Activated CD4-positive, CD25-positive, alpha-beta regulatory T cell (primary cell): Measurements from ENCODE around the gene WDR45.

Experiments
- DNase-seq, 4 experiments: peaks; one replicate each; lab custom pipeline; 2025; lab: John Stamatoyannopoulos, UW

Gene WDR45

DNA sequence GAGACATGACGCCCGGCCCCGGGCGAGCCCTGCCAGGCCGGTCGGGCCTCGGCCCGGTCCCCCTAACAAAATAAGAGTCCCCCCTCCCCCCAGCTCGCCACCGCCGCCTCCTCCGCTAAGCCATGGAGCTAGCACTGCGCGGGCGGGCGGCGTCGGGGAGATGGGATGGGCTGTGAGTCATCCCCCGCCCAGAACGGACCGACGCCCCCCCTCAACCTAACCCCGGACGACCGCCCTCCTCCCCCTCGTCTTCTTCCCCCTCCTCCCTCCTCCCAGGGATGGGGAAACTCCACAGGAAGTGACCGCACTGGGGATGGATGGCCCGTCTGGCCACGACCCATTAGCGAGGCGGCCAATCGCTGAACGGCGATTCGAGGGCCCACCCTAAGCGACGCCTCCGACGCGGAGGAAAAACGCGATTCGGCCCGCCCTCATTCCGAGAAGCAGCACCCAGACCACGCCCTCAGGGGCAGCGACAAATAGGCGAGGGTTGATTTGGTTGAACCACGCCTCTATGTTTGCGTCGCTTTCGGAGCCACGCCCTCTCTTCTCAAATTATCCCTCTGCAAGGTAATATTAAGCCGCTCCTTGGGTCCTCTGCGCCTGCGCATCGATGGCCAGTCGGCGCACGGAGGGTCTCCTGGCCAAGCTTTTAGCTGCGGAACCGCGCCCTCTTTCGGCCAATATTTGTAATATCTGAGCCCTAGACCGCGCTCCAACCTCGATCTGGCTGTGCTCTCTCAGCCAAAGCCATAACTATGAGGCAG lies 36.3 kb downstream of the WDR45 start, which contains the start of gene TFE3:
Gene TFE3, minus strand, starts transcription at position 138 of the 767 bp plus-strand sequence. Its CDS starts 131 bp downstream, at position 7.
- peak; percentile 77 to 89 (median 87) for DNase-seq

DNA sequence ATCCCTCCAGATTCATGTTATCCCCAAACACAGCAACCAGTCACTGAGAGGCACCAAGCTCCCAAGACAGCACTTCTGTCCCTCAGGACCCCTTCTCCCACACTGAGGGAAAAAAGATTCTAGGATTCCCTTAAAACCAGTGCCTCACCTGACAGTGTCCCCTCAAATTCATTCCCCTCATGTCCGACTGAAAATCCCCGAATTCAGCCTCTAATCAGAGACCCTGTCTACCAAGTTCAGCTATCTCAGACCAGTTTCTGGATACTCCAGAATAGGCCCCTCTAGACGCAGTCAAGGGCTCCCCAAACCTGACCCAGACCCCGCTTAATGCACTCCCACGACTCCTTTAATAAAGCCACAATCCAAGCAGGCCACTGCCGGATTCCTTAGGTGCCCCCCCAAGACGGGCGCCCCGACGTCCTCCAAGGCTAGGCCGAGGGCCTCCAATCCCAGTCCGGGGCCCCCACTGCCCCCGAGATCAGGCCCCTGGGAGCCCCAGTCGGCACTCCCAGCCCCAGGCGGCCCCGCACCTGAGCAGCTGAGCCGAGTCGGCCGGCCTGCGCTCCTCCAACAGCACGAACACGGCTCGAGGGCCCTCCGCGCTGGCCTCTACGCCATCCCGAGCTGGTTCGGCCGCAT lies 37.0 kb downstream of the WDR45 start:
- no peak for DNase-seq

DNA sequence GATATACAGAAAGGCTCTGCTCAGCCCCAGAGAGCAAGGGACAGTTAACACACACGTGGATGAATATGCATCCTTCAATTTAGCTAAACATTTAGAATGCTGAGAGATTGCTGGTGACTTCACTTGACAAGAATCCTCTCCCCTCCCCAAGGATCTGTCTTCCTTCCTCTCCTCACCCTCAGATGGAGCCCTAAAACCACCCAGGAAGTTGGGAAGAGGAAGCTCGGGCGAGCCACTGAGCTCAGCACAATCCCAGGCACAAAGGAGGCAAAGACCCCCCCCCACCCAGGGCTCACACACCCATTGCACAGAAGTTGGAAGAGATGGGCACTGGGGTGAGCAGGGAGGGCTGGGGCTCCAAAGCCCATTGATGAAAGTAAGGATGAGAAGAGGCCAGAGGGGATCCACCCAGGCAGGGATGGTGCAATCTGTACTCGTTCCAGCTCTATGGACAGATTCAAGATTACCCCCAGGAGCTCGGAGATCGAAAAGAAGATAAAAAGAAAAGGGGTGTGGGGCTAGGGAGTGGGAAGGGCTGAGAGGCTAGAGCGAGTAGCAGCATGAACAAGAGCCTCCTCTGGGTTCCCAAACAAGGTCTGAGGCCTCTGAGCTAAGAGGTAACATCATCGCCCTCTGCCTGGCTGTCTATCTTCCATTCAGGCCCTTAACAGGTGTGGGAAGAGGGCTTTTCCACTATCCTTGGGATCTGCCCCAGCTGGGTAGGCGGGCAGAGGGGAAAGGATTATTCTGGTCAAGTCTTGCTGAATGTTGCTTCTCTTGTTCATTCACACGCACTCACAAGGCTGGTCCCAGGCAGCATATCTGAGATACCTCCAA lies 37.7 kb downstream of the WDR45 start:
- DNase-seq, result no peak

DNA sequence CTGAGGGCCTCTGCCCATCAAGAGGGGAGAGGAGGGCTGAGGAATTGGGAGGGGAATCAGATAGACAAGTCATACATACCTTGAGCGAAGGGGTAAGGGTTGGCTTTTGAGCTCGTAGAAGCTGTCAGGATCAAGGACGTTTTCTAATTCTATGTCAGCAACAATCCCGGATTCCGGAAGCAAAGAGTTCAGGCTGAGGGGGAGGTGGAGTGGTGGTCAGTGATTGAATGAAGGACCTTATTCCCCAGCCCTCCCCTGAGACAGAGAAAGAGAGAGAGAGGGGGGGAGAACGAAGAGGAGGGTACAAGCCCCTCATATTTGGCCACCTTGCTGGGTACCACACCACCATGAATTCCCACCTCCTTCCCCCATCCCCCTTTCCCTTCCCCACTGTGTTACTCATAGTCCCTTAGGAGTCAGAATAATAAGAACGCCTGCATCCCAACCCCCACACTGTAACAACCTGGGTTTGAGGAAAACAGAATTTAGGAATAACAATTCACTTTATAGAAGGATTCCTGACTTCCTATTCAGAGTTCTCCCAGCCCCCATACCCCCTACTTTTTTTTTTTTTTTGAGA lies 39.2 kb downstream of the WDR45 start:
- no peak for DNase-seq

DNA sequence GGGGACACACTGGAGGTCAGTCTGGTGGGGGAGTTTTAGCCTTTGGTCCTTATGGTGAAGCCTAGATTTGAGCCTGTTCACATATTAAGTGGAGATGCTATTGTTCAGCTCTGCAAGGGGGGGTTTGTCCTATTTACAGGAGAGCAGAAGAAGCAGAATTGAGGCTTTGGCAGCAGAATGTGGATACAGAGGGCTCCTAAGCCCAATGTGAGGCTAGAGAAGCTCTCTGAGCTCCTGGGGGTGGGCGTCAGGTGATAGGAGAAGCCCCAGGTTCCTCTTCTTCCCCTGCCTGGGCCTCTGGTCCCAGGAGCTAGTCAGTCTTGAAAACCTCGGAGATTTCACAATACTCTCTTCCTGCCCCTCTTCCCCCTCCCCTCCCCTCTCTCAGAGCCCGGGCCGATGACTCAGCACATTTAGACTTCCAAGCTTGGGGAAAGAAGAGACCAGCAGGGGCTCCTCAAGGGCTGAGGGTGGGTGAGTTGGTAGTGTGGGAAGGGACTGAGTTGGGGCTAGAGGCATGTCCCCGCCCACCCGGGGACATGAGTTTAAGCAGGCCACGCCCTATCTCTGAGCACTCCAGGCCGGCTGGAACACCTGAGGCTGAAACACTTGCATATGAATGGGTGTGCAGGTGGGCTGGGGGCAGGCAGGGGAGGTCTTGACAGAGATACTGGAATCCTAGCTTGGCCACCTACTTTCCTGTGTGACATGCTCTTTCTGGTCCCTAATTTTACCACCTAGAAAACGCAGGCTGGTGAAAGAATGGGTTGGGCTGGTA lies 39.9 kb downstream of the WDR45 start:
- no peak for DNase-seq

DNA sequence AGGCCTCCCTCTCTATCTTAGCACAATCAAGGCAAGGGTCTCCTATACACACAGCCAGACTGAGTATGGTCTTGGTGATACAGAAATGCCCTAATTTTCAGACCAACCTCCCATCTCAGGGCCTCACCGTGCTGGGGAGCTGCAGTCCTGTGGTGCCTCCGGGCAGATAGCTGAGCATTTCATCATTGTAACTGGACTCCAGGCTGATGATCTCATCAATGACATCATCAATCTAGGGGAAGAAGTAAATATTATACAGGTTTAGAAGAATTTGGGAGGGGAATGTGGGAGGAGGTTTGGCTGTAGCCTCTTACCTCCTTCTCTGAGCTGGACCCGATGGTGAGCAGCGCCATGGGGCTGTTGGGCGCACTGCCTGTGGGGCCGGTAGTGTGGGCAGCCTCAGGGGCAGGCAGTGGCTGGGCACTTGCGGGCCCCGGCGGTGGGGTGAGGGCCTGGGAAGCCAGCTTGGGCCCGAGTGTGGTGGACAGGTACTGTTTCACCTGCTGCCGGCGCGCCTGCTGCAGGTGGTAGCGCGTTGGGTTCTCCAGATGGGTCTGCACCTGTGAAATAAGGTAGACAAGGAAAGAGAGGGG lies 41.7 kb downstream of the WDR45 start:
- DNase-seq, result no peak

DNA sequence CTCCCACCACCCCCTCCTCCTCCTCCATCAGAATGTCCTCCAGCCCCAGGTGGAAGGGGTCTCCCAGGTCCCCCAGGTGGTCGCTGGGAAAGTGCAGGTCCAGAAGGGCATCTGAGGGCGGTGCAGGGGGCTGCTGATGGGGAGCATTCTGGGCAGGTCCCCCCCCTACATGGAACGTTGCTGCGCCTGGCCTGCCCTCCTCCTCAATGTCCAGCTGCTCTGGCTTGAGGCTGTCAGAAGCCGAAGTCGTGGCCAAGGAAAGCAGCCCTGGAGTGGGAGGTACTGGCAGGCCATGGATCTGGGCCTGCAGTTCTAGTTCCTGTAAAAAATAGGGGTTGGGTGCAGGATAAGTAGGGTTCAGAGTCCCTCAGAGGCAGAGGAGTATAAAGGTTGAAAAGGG lies 49.4 kb downstream of the WDR45 start:
- no peak for DNase-seq

DNA sequence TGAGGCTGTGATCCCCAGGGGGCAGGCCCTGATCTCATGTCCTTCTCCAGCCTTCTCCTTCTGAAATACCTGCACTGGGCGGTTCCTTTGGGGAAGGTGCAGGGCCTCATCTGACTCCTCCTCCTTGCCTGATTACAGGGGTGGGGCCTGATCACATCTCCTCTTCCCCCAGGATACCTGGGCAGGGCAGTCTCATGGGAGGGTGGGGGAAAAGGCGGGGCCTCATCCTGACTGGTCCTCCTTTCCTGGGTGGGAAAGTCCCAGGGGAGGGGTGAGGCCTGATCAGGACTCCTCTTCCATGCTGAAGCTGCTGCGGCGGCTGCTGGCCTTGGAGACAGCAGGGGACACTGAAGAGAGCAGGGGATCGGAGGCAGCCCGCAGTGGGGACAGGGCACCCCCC lies 49.8 kb downstream of the WDR45 start:
- no peak for DNase-seq
